ENCODE data around the gene RAB6B.

- TF ChIP-seq CTCF (IDR thresholded peaks at IDR 0.05) (no peak), POLR2A (IDR thresholded peaks at IDR 0.05) (no peak)
Observed at GRCh38 chr3:133925960-133926735, 30.5 kb upstream of the RAB6B start.
